Measurements from ENCODE around the gene MFSD12.
"Not testable (repeated sequence)": the region's sequence is repeated elsewhere in the genome, so short reads cannot be mapped to it uniquely, and the experiment has no call there.

GRCh38 chr19:3529299-3529698 is 28.1 kb downstream of the MFSD12 start:
- TF ChIP-seq, protein P1, sequence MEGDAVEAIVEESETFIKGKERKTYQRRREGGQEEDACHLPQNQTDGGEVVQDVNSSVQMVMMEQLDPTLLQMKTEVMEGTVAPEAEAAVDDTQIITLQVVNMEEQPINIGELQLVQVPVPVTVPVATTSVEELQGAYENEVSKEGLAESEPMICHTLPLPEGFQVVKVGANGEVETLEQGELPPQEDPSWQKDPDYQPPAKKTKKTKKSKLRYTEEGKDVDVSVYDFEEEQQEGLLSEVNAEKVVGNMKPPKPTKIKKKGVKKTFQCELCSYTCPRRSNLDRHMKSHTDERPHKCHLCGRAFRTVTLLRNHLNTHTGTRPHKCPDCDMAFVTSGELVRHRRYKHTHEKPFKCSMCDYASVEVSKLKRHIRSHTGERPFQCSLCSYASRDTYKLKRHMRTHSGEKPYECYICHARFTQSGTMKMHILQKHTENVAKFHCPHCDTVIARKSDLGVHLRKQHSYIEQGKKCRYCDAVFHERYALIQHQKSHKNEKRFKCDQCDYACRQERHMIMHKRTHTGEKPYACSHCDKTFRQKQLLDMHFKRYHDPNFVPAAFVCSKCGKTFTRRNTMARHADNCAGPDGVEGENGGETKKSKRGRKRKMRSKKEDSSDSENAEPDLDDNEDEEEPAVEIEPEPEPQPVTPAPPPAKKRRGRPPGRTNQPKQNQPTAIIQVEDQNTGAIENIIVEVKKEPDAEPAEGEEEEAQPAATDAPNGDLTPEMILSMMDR (IDR thresholded peaks at IDR 0.05 in 4 of 5, conservative IDR thresholded peaks at IDR 0.05 in 1 of 5), result not testable (repeated sequence)
- TF ChIP-seq POLR2A (IDR thresholded peaks at IDR 0.05), result not testable (repeated sequence)
